ENCODE results near the gene PDZRN4. TPM values are rescaled to one million over a fixed set of nuclear protein-coding genes. Genes with fewer than 3 reads are reported as not detected.
"Not testable (repeated sequence)": the region's sequence is repeated elsewhere in the genome, so short reads cannot be mapped to it uniquely, and the experiment has no call there.

The PDZRN4 gene
- total RNA-seq = not detected

- no peaks in the 10 kb centered on the region for H3K9me3 Mint-ChIP-seq (ENCODE audit: insufficient read depth)
- no peaks in the 10 kb centered on the region for H3K4me1 Mint-ChIP-seq (ENCODE audit: low read depth)
- DNase-seq (no peak), ATAC-seq (no peak)
- POLR2A ChIA-PET = no interaction called here
- H3K36me3 Mint-ChIP-seq (ENCODE audit: low read depth) = peaks cover 4% of the 10 kb centered on the region
- CTCF ChIA-PET = no interaction called here
- no peak within 1 kb of the TSS for H3K4me3 Mint-ChIP-seq
- H3K27ac Mint-ChIP-seq = no peak within 1 kb of the TSS
- H3K27me3 Mint-ChIP-seq (ENCODE audit: low read depth) = peaks cover 33% of the 10 kb centered on the region
These were observed at the start of gene PDZRN4 for GRCh38 chr12:41188058-41188840. Gene PDZRN4 (plus strand): TSS chr12:41188320.

- no peaks in the 10 kb centered on the region for H3K9me3 Mint-ChIP-seq (ENCODE audit: insufficient read depth)
- H3K4me3 Mint-ChIP-seq = no peak overlapping the region
- ATAC-seq (no peak), DNase-seq (no peak)
- H3K27me3 Mint-ChIP-seq (ENCODE audit: low read depth) = no peaks in the 10 kb centered on the region
- no peaks in the 10 kb centered on the region for H3K36me3 Mint-ChIP-seq (ENCODE audit: low read depth)
- no peaks in the 10 kb centered on the region for H3K4me1 Mint-ChIP-seq (ENCODE audit: low read depth)
- POLR2A ChIA-PET = interaction anchor here (0.6 kb wide), 1 partner anchor 11 kb away, joined by 3 read pairs; no protein-coding TSS in a partner anchor
- H3K27ac Mint-ChIP-seq = no peak overlapping the region
- CTCF ChIA-PET = no interaction called here
These were observed 48.0 kb upstream of the PDZRN4 start for GRCh38 chr12:41140117-41140516.

GRCh38 chr12:41141104-41141503, 47.0 kb upstream of the PDZRN4 start:
- no peak overlapping the region for H3K4me3 Mint-ChIP-seq
- CTCF ChIA-PET = no interaction called here
- no peak for ATAC-seq

DNA sequence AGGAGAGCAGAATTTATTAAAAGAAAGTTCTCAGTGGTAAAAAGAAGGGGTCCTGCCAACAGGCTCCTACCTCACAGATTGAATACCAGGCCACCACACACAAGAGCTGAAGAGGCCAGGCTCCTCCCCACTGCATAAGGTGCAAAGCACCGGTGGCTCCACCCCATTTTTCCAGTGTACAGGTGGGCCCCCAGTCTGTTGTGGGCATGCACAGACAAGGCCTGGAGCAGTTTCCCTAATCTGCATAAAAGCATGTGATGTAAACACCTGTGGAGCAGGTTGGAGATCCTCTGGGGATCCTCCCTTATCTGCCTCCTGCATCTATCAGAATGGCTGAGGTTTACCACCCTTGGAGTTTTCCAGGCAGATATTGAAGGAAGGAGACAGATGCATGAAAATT, 45.7 kb upstream of the PDZRN4 start:
- ChIA-PET POLR2A (no interaction called here), CTCF (no interaction called here)
- H3K4me1 Mint-ChIP-seq (ENCODE audit: low read depth) = no peaks in the 10 kb centered on the region
- H3K36me3 Mint-ChIP-seq (ENCODE audit: low read depth) = no peaks in the 10 kb centered on the region
- no peak overlapping the region for H3K27ac Mint-ChIP-seq
- no peak for ATAC-seq
- no peak overlapping the region for H3K4me3 Mint-ChIP-seq
- no peak for DNase-seq
- H3K27me3 Mint-ChIP-seq (ENCODE audit: low read depth) = no peaks in the 10 kb centered on the region
- no peaks in the 10 kb centered on the region for H3K9me3 Mint-ChIP-seq (ENCODE audit: insufficient read depth)

More at GRCh38 chr12:41141104-41141503, 47.0 kb upstream of the PDZRN4 start:
- no peaks in the 10 kb centered on the region for H3K27me3 Mint-ChIP-seq (ENCODE audit: low read depth)
- no peaks in the 10 kb centered on the region for H3K36me3 Mint-ChIP-seq (ENCODE audit: low read depth)
- no peaks in the 10 kb centered on the region for H3K9me3 Mint-ChIP-seq (ENCODE audit: insufficient read depth)
- no peak for DNase-seq
- POLR2A ChIA-PET = no interaction called here
- no peak overlapping the region for H3K27ac Mint-ChIP-seq
- H3K4me1 Mint-ChIP-seq (ENCODE audit: low read depth) = no peaks in the 10 kb centered on the region

DNA sequence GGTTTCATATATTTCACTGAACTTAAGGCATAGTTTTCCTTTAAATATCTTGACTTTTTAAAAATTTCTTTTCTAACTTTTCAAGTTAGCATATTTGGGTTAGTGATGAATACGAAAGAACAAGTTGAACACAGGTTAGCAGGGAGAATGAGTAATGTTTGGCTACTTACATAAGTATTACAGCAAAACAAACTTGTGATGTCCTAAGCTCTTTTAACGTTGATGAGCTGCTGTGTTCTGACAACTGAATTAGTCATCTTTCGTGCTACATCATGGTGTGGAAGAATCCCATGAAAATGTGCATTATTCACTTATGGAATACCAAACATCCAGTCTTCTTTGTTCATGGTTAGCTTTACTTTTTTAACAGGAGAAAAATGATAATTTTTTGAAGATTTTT, 36.3 kb upstream of the PDZRN4 start:
- Mint-ChIP-seq H3K4me1 (ENCODE audit: low read depth) (no peaks in the 10 kb centered on the region), H3K36me3 (ENCODE audit: low read depth) (no peaks in the 10 kb centered on the region), H3K4me3 (no peak overlapping the region), H3K27me3 (ENCODE audit: low read depth) (no peaks in the 10 kb centered on the region), H3K9me3 (ENCODE audit: insufficient read depth) (no peaks in the 10 kb centered on the region), H3K27ac (no peak overlapping the region)
- ChIA-PET POLR2A (no interaction called here), CTCF (interaction anchor here (0.6 kb wide), 1 partner anchor 334 kb away, joined by 4 read pairs; no protein-coding TSS in a partner anchor)
- no peak for ATAC-seq
- DNase-seq = no peak

GRCh38 chr12:41162461-41162860, 25.7 kb upstream of the PDZRN4 start:
- H3K27me3 Mint-ChIP-seq (ENCODE audit: low read depth) = no peaks in the 10 kb centered on the region
- no peak overlapping the region for H3K4me3 Mint-ChIP-seq
- ChIA-PET CTCF (no interaction called here), POLR2A (no interaction called here)
- DNase-seq (no peak), ATAC-seq (no peak)
- H3K4me1 Mint-ChIP-seq (ENCODE audit: low read depth) = no peaks in the 10 kb centered on the region
- no peaks in the 10 kb centered on the region for H3K9me3 Mint-ChIP-seq (ENCODE audit: insufficient read depth)
- H3K36me3 Mint-ChIP-seq (ENCODE audit: low read depth) = no peaks in the 10 kb centered on the region
- H3K27ac Mint-ChIP-seq = no peak overlapping the region

DNA sequence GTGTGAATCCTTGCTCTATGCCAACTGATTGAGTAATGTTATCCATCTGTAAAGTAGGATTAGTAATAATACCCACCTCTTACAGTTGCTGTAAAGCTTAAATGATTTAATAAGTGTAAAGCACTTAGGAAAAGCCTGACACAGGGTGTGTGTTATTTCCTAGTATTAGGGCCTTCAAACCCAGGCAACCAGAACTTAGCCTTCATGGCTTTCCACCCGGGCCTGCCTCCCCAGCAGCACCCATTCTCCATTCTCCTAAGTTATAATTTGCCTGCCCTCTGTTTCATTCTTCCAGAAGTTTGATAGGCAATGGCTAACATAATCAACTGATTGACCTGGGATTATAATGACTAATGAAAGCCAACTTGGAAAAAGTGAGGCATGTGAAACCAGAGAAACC, 20.4 kb upstream of the PDZRN4 start:
- H3K27ac Mint-ChIP-seq = no peak overlapping the region
- H3K4me1 Mint-ChIP-seq (ENCODE audit: low read depth) = no peaks in the 10 kb centered on the region
- DNase-seq (no peak), ATAC-seq (no peak)
- CTCF ChIA-PET = no interaction called here
- POLR2A ChIA-PET = no interaction called here
- H3K9me3 Mint-ChIP-seq (ENCODE audit: insufficient read depth) = no peaks in the 10 kb centered on the region
- H3K36me3 Mint-ChIP-seq (ENCODE audit: low read depth) = no peaks in the 10 kb centered on the region
- no peak overlapping the region for H3K4me3 Mint-ChIP-seq
- H3K27me3 Mint-ChIP-seq (ENCODE audit: low read depth) = no peaks in the 10 kb centered on the region

DNA sequence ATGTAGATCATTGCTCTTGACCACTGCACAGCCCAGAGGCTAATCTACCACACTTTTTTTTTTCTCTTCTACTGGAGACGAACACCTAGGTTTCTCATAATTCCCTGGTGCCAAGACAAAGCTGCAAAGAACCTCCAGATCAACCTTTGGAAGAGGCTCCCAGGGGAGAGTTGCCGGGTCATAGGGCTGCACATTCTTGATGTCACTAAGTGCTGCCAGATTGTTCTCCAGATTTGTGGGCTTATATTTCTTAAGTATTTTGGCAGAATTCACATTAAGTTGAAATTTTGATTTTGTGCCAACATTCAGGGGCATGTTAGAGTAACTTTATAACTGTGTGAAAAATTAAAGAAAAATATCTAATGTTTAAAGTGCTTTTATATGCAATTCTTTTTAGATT, 13.5 kb upstream of the PDZRN4 start:
- CTCF ChIA-PET = no interaction called here
- ATAC-seq (no peak), DNase-seq (no peak)
- Mint-ChIP-seq H3K4me1 (ENCODE audit: low read depth) (no peaks in the 10 kb centered on the region), H3K27me3 (ENCODE audit: low read depth) (no peaks in the 10 kb centered on the region), H3K4me3 (no peak overlapping the region), H3K36me3 (ENCODE audit: low read depth) (no peaks in the 10 kb centered on the region), H3K27ac (no peak overlapping the region), H3K9me3 (ENCODE audit: insufficient read depth) (no peaks in the 10 kb centered on the region)
- POLR2A ChIA-PET = no interaction called here

- H3K4me1 Mint-ChIP-seq (ENCODE audit: low read depth); H3K27me3 Mint-ChIP-seq (ENCODE audit: low read depth); ATAC-seq; H3K4me3 Mint-ChIP-seq; DNase-seq; H3K9me3 Mint-ChIP-seq (ENCODE audit: insufficient read depth); CTCF ChIA-PET; H3K36me3 Mint-ChIP-seq (ENCODE audit: low read depth); POLR2A ChIA-PET; H3K27ac Mint-ChIP-seq: not testable (repeated sequence)
These were observed 8.6 kb upstream of the PDZRN4 start for GRCh38 chr12:41179507-41179906.

DNA sequence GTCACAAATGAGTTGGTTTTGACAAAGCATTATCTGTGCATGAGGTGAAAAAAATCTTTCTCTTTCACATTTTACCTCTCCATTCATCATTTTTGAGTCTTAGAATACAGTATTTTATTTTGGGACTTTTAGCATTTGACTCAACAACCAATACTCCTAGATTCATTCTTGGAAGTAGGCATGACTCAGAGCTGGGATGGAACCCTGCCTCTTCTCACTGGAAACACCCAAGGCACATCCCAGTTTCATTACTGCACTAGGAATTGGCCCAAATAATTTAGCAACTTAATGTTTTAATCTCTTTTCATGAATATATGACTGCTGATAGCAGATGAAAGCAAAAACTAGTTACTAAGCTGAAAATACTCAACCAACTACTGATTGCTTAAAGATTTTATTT, 3.3 kb upstream of the PDZRN4 start:
- H3K36me3 Mint-ChIP-seq (ENCODE audit: low read depth) = peaks cover 4% of the 10 kb centered on the region
- ChIA-PET CTCF (no interaction called here), POLR2A (no interaction called here)
- ATAC-seq (no peak), DNase-seq (no peak)
- no peak overlapping the region for H3K4me3 Mint-ChIP-seq
- H3K9me3 Mint-ChIP-seq (ENCODE audit: insufficient read depth) = no peaks in the 10 kb centered on the region
- H3K4me1 Mint-ChIP-seq (ENCODE audit: low read depth) = no peaks in the 10 kb centered on the region
- no peak overlapping the region for H3K27ac Mint-ChIP-seq
- H3K27me3 Mint-ChIP-seq (ENCODE audit: low read depth) = peaks cover 26% of the 10 kb centered on the region

DNA sequence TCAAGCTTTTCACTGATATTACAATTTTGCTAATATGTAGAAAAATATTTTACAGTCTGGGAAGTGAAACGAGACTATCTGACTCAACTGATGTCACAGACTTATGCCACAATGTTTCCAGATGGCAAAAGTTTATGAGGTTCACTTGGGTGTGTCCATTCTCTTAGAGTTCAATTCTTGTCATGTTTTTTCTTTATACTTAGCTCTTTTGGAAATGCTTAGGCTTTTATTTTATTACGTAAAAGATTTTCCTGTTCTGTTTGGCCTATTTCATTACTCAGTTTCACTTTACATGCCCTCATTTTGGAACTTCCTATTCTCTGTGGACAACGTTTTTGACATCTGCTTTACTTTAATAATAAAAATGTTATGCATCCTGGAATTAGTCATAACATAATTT, 2.1 kb upstream of the PDZRN4 start:
- DNase-seq (no peak), ATAC-seq (no peak)
- Mint-ChIP-seq H3K27me3 (ENCODE audit: low read depth) (peaks cover 33% of the 10 kb centered on the region), H3K36me3 (ENCODE audit: low read depth) (peaks cover 4% of the 10 kb centered on the region), H3K9me3 (ENCODE audit: insufficient read depth) (no peaks in the 10 kb centered on the region), H3K4me3 (no peak overlapping the region), H3K27ac (no peak overlapping the region), H3K4me1 (ENCODE audit: low read depth) (no peaks in the 10 kb centered on the region)
- ChIA-PET POLR2A (no interaction called here), CTCF (no interaction called here)

- H3K27ac Mint-ChIP-seq = no peak overlapping the region
- H3K27me3 Mint-ChIP-seq (ENCODE audit: low read depth) = peaks cover 33% of the 10 kb centered on the region
- H3K9me3 Mint-ChIP-seq (ENCODE audit: insufficient read depth) = no peaks in the 10 kb centered on the region
- ChIA-PET CTCF (no interaction called here), POLR2A (no interaction called here)
- no peak overlapping the region for H3K4me3 Mint-ChIP-seq
- peaks cover 4% of the 10 kb centered on the region for H3K36me3 Mint-ChIP-seq (ENCODE audit: low read depth)
- ATAC-seq (no peak), DNase-seq (no peak)
- H3K4me1 Mint-ChIP-seq (ENCODE audit: low read depth) = no peaks in the 10 kb centered on the region
These were observed 798 bp downstream of the PDZRN4 start for GRCh38 chr12:41188841-41189394.

All from activated CD8-positive, alpha-beta T cell treated with anti-CD3 and anti-CD28 coated beads, Interleukin-2, amount 10 ng/mL, durations not matched to agents 7 days and 5 days (primary cell).